Measurements from ENCODE around the gene FSCB.

DNA sequence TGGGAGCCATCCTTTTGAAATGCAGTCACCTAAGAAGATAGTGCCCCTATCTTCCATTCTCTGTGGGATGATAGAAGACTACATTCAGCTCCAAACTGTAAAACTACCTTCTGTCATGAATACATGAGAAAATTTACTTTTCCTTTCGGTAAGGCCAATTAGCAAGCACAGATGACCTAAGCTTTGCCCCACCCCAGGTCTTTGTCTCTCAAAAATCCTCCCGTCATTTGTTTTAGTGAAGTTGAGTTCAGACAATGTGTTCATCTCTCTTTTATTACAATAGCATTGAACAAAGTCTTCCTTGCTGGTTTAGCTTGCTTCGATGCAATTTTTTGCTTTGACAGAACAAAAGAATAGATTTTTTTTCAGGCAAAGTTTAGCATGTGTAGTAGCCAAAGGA lies 18.2 kb upstream of the FSCB start:
- TF ChIP-seq POLR2AphosphoS5 (IDR thresholded peaks at IDR 0.05; ENCODE audit: low read depth, low read length): no peak
- TF ChIP-seq RAD21 (IDR thresholded peaks at IDR 0.05; ENCODE audit: low read length): no peak
- TF ChIP-seq, protein P1, sequence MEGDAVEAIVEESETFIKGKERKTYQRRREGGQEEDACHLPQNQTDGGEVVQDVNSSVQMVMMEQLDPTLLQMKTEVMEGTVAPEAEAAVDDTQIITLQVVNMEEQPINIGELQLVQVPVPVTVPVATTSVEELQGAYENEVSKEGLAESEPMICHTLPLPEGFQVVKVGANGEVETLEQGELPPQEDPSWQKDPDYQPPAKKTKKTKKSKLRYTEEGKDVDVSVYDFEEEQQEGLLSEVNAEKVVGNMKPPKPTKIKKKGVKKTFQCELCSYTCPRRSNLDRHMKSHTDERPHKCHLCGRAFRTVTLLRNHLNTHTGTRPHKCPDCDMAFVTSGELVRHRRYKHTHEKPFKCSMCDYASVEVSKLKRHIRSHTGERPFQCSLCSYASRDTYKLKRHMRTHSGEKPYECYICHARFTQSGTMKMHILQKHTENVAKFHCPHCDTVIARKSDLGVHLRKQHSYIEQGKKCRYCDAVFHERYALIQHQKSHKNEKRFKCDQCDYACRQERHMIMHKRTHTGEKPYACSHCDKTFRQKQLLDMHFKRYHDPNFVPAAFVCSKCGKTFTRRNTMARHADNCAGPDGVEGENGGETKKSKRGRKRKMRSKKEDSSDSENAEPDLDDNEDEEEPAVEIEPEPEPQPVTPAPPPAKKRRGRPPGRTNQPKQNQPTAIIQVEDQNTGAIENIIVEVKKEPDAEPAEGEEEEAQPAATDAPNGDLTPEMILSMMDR (IDR thresholded peaks at IDR 0.05): no peak
- no peak for TF ChIP-seq TAF1 (IDR thresholded peaks at IDR 0.05; ENCODE audit: borderline replicate concordance, low read depth, low read length)
- no peak for TF ChIP-seq NRF1 (IDR thresholded peaks at IDR 0.05; ENCODE audit: low read depth, low read length)
- TF ChIP-seq, protein P2, sequence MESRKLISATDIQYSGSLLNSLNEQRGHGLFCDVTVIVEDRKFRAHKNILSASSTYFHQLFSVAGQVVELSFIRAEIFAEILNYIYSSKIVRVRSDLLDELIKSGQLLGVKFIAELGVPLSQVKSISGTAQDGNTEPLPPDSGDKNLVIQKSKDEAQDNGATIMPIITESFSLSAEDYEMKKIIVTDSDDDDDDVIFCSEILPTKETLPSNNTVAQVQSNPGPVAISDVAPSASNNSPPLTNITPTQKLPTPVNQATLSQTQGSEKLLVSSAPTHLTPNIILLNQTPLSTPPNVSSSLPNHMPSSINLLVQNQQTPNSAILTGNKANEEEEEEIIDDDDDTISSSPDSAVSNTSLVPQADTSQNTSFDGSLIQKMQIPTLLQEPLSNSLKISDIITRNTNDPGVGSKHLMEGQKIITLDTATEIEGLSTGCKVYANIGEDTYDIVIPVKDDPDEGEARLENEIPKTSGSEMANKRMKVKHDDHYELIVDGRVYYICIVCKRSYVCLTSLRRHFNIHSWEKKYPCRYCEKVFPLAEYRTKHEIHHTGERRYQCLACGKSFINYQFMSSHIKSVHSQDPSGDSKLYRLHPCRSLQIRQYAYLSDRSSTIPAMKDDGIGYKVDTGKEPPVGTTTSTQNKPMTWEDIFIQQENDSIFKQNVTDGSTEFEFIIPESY (IDR thresholded peaks at IDR 0.05; ENCODE audit: borderline replicate concordance, low read depth): no peak
- TF ChIP-seq CHD2 (IDR thresholded peaks at IDR 0.05; ENCODE audit: low read length, partially characterized antibody): no peak
- TF ChIP-seq YY1 (IDR thresholded peaks at IDR 0.05; ENCODE audit: low read depth): no peak
- TF ChIP-seq FOXJ3 (CRISPR knock-in tag; IDR thresholded peaks at IDR 0.05): no peak
- TF ChIP-seq EP300 (IDR thresholded peaks at IDR 0.05; ENCODE audit: borderline replicate concordance in 1 of 2, low read depth in 1 of 2, low read length in 1 of 2): no peak
- no peak for TF ChIP-seq MEF2A (IDR thresholded peaks at IDR 0.05; ENCODE audit: borderline replicate concordance, low read depth)
- TF ChIP-seq RFX5 (IDR thresholded peaks at IDR 0.05; ENCODE audit: low read length): no peak
- TF ChIP-seq, protein P3, sequence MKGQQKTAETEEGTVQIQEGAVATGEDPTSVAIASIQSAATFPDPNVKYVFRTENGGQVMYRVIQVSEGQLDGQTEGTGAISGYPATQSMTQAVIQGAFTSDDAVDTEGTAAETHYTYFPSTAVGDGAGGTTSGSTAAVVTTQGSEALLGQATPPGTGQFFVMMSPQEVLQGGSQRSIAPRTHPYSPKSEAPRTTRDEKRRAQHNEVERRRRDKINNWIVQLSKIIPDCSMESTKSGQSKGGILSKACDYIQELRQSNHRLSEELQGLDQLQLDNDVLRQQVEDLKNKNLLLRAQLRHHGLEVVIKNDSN (IDR thresholded peaks at IDR 0.05; ENCODE audit: borderline replicate concordance, low read depth): no peak
